Erythroblast (primary cell): ENCODE measurements around the gene DIO3.

ENCODE experiments used
- GATA1 ChIP-seq: IDR thresholded peaks from 2 replicates; pipeline ENCODE4 v1.6.1; 2011; ENCODE audit warnings: low read depth, mild to moderate bottlenecking, control low read depth, low read length, moderate library complexity
- POLR2A ChIP-seq: IDR thresholded peaks from 2 replicates; pipeline ENCODE4 v1.6.1; 2011; ENCODE audit warnings: mild to moderate bottlenecking, low read length

DNA sequence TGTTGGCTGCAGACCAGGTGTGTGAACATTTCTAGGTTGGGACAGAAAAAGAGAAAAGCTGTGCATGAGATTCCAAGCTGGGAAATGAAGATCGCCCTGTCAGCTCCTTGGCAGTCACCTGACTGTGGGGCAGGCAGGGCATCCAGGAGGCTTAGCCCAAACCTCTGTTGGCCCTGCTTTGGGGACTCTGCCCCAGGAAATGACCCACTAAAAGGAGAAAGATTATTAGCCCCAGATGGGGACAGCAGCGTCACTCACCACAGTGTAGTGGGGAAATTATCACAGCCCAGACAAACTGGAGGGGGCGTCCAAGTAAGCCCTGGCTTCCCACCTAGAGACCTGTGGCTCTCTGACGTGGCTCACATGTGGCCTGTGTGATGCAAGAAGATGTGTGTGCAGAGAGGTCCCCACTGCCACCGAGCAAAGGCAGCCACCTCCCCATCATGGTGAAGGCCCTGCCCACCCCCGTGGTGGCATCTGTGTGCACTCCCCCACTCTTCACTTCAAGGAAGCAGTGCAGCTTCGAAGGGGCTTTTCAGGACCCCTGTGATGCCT, 39.1 kb downstream of the DIO3 start:
- TF ChIP-seq POLR2A (no peak), GATA1 (no peak)
